ENCODE results near the gene HOXC9. TPM values are rescaled to one million over a fixed set of nuclear protein-coding genes. Genes with fewer than 3 reads are reported as not detected.

HOXC9 gene
- total RNA-seq, 1 donor from 2014 or later: not detected

DNA sequence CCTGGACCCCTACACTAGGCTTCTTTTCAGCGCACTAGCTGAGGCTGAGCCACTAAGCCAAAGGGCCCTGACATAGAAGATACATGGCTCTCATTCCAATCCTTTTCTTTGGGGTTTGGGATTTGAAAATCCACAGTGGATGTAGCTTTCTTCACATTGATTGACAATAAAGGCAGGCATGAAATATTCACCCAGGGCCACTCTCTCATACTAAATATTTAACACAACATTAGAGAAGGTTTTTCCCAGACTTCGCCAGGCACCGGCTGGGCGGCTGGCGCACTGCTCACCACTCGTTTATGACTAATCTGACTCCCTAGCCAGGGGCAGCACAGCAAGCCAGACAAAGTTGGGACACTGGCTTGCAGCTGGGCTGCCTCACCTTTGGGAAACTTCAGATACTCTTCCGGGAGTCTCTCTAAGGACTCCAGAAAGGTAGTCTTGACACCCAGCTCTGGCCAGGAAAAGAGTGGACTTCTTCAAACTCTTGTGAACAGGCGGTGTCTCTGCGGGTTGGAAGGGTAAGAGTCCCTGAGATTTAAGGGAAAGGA, 27.7 kb upstream of the HOXC9 start:
- Mint-ChIP-seq H3K4me1 (ENCODE audit: low read depth) (peaks cover 16% of the 10 kb centered on the region), H3K9me3 (ENCODE audit: low read depth) (no peaks in the 10 kb centered on the region), H3K27me3 (ENCODE audit: low read depth) (peaks cover 85% of the 10 kb centered on the region), H3K27ac (ENCODE audit: unreplicated experiment) (no peak overlapping the region), H3K36me3 (ENCODE audit: low read depth) (peaks cover 4% of the 10 kb centered on the region), H3K4me3 (ENCODE audit: unreplicated experiment) (no peak overlapping the region)
- TF ChIP-seq, protein P1, sequence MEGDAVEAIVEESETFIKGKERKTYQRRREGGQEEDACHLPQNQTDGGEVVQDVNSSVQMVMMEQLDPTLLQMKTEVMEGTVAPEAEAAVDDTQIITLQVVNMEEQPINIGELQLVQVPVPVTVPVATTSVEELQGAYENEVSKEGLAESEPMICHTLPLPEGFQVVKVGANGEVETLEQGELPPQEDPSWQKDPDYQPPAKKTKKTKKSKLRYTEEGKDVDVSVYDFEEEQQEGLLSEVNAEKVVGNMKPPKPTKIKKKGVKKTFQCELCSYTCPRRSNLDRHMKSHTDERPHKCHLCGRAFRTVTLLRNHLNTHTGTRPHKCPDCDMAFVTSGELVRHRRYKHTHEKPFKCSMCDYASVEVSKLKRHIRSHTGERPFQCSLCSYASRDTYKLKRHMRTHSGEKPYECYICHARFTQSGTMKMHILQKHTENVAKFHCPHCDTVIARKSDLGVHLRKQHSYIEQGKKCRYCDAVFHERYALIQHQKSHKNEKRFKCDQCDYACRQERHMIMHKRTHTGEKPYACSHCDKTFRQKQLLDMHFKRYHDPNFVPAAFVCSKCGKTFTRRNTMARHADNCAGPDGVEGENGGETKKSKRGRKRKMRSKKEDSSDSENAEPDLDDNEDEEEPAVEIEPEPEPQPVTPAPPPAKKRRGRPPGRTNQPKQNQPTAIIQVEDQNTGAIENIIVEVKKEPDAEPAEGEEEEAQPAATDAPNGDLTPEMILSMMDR (IDR thresholded peaks at IDR 0.05): no peak
- DNase-seq (ENCODE audit: low spot score): no peak

DNA sequence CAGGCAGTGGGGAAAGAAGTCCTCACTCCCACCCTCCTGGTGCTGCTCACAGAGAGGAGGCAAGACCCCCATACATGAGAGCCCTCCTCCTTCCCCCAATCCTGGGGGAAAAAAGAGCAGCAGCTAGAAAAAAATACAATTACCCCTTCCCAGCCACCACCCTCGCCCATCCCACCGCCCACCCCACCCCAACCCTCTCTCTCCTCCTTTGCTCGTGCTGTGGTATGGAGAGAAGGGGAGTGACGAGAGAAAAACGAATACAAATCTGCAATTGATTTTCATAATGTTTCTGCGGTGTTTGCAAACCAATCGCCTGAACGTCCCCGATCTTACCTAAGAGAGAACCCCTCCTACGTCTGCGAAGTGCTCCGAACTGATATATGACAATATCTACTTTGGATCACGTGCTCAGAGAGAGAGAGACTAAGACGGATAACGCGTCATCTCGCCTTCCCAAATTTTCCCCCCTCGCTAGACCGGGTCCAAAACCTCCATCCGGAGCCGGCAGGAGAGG, 27.2 kb upstream of the HOXC9 start, which contains the start of gene HOXC11:
Gene HOXC11, plus strand, starts transcription at position 405 of the 514 bp plus-strand sequence. CDS start 116 bp downstream, outside the sequence.
- DNase-seq (ENCODE audit: low spot score): no peak
- TF ChIP-seq, protein P1 (IDR thresholded peaks at IDR 0.05): no peak
- Mint-ChIP-seq H3K36me3 (ENCODE audit: low read depth) (peaks cover 4% of the 10 kb centered on the region), H3K27ac (ENCODE audit: unreplicated experiment) (no peak within 1 kb of the TSS), H3K4me3 (ENCODE audit: unreplicated experiment) (peak within 1 kb of the TSS; percentile 19), H3K4me1 (ENCODE audit: low read depth) (peaks cover 16% of the 10 kb centered on the region), H3K9me3 (ENCODE audit: low read depth) (no peaks in the 10 kb centered on the region), H3K27me3 (ENCODE audit: low read depth) (peaks cover 84% of the 10 kb centered on the region)

DNA sequence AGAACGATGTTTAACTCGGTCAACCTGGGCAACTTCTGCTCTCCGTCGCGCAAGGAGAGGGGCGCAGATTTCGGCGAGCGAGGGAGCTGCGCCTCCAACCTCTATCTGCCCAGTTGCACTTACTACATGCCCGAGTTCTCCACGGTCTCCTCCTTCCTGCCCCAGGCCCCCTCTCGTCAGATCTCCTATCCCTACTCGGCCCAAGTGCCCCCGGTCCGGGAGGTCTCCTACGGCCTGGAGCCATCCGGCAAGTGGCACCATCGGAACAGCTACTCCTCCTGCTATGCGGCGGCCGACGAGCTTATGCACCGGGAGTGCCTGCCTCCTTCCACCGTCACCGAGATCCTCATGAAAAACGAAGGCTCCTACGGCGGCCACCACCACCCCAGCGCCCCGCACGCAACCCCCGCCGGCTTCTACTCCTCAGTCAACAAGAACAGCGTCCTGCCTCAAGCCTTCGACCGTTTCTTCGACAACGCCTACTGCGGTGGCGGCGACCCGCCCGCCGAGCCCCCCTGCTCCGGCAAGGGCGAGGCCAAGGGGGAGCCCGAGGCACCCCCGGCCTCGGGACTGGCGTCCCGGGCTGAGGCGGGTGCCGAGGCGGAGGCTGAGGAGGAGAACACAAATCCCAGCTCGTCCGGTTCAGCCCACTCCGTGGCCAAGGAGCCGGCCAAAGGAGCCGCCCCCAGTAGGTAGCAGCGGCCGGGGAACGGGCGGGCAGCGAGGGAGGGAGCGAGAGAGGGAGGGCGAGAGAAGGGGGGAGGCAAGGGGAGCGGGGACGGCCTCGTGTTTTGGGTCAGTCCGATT, 26.5 kb upstream of the HOXC9 start:
- Mint-ChIP-seq H3K4me3 (ENCODE audit: unreplicated experiment) (peak overlapping the region; percentile 19), H3K27me3 (ENCODE audit: low read depth) (peaks cover 83% of the 10 kb centered on the region), H3K36me3 (ENCODE audit: low read depth) (peaks cover 4% of the 10 kb centered on the region), H3K4me1 (ENCODE audit: low read depth) (peaks cover 16% of the 10 kb centered on the region), H3K9me3 (ENCODE audit: low read depth) (no peaks in the 10 kb centered on the region), H3K27ac (ENCODE audit: unreplicated experiment) (no peak overlapping the region)
- TF ChIP-seq, protein P1 (IDR thresholded peaks at IDR 0.05): no peak
- no peak for DNase-seq (ENCODE audit: low spot score)

DNA sequence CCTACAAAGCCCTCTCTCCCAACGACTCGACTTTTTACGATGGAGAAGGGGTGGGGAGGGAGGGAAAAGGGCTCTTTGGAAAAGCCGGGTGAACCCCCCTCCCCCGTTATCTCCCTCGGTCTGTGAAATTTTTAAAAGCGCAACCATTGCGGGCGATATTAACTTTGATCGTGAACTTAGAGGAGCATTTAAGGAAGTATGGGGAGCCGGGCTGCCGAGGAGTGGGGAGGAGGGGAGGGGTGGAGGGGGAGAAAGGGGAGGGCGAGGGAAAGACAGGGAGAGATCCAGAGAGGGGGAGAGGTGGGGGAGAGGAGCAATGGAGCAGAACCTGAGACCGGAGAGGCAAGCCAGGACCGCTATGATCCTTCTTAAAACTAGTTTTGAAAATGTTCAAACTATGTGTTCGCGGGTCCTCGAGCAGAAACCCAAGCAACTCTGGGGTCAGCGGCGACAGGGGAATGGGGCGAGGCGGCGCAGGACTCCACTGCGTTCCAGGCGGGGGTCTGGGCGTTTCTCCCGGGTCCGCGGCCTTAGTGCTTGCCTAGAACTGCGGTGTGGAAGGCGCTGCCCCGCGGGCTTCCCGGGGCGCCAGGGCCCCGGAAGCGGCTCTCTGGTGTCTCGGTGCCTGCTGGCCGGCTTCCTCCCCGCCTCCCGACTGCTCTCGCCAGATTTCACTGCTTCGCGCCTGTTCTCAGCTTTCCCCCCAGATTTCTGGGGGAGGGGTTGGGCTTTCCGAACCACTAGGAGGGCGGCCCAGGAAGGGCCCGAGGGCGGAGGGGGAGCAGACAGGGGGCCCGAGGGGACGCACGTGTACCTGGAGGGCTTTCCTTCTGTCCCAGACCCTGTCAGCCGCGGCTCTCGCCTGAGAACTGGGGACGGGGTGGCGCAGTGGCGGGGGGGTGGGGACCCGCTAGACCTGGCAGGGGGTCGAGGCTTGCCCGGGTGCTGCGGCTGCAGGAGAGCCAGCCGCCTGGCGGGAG, 25.6 kb upstream of the HOXC9 start, which contains the start of gene HOTAIR:
Gene HOTAIR, minus strand, starts transcription at position 871 of the 980 bp plus-strand sequence.
- H3K27ac Mint-ChIP-seq (ENCODE audit: unreplicated experiment): no peak within 1 kb of the TSS
- peaks cover 83% of the 10 kb centered on the region for H3K27me3 Mint-ChIP-seq (ENCODE audit: low read depth)
- TF ChIP-seq, protein P1 (IDR thresholded peaks at IDR 0.05): no peak

More for the DNA sequence above, 25.6 kb upstream of the HOXC9 start, which contains the start of gene HOTAIR:
- no peaks in the 10 kb centered on the region for H3K9me3 Mint-ChIP-seq (ENCODE audit: low read depth)
- peaks cover 4% of the 10 kb centered on the region for H3K36me3 Mint-ChIP-seq (ENCODE audit: low read depth)
- peaks cover 16% of the 10 kb centered on the region for H3K4me1 Mint-ChIP-seq (ENCODE audit: low read depth)
- no peak for DNase-seq (ENCODE audit: low spot score)
- H3K4me3 Mint-ChIP-seq (ENCODE audit: unreplicated experiment): peak within 1 kb of the TSS; percentile 28

Data from chondrocyte (in vitro differentiated cells).